ENCODE results near the gene ZNF343. TPM values are rescaled to one million over a fixed set of nuclear protein-coding genes. Genes with fewer than 3 reads are reported as not detected.

Gene ZNF343
- total RNA-seq (10 to 100 TPM in 1 of 2 donors, 1 to 10 TPM in 1; 9.9 to 11.7 TPM), polyA plus RNA-seq (ENCODE audit: insufficient read depth, low read depth, low replicate concordance) (11.0 TPM)
- long read RNA-seq, donor 1, partial matches to known transcripts: 0 of 1 reads
- long read RNA-seq, donor 1, other reads (novel, unspliced or antisense): 0 of 1 reads
- long read RNA-seq, donor 2, partial matches to known transcripts: 0 of 2 reads
- long read RNA-seq, donor 2, other reads (novel, unspliced or antisense): 0 of 2 reads

DNA sequence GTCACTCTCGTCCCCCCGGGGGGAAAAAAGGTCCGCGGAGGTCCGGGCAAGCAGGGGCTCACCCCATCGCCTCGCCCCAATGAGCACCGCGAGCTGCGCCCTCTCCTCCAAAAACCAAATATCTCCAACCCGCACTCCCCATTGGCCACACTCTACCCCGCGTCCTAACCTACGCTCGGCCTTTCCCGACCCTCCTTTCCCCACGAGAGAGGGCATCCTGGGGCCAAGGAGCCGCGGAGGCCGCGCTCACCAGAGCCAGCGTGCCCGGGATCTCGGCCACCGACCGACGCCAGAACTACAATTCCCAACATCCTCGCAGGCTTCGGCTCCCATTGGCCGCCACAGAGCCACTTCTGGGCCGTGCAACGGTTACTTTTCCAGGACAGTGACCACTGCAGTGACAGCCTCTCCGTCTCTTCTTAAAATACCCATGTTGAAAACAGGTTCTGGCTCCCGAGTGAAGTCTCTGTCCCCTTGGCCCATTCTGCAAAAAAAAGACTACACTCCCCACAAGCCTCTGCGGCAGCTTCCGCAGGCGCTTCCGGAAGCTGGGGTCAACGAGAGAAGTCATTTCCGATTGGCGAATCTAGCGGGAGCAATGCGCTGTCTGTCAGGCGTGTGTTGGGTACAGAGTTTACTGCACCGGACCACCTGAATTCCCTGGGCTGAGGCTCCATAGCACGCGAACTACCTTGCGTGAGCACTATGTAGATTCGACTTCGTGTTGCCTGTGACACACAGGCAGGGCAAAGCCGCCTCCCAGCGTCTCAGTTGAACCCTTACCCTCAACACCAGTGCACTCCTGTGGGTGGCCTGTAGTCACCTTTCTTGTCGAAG, at the start of gene ZNF343:
Gene ZNF343, minus strand, starts transcription at position 285 of the 837 bp plus-strand sequence. CDS start 15,020 bp downstream, outside the sequence.
- H3K4me3 ChIP-seq: peak within 1 kb of the TSS; percentile 71 to 90
- H3K27me3 ChIP-seq: no peaks in the 10 kb centered on the region
- no peaks in the 10 kb centered on the region for H3K9me3 ChIP-seq
- intact Hi-C loops (cut with DNase I; ENCODE audit: low total_unique reads): no loop called here
- 0 to 1% methylated on average over 46 to 53 of the region's 53 CpGs for WGBS, 2 donors
- TF ChIP-seq POLR2A (IDR thresholded peaks at IDR 0.05): no peak
- TF ChIP-seq, protein P1, sequence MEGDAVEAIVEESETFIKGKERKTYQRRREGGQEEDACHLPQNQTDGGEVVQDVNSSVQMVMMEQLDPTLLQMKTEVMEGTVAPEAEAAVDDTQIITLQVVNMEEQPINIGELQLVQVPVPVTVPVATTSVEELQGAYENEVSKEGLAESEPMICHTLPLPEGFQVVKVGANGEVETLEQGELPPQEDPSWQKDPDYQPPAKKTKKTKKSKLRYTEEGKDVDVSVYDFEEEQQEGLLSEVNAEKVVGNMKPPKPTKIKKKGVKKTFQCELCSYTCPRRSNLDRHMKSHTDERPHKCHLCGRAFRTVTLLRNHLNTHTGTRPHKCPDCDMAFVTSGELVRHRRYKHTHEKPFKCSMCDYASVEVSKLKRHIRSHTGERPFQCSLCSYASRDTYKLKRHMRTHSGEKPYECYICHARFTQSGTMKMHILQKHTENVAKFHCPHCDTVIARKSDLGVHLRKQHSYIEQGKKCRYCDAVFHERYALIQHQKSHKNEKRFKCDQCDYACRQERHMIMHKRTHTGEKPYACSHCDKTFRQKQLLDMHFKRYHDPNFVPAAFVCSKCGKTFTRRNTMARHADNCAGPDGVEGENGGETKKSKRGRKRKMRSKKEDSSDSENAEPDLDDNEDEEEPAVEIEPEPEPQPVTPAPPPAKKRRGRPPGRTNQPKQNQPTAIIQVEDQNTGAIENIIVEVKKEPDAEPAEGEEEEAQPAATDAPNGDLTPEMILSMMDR (IDR thresholded peaks at IDR 0.05): no peak
- H3K36me3 ChIP-seq (ENCODE audit: low read depth, missing control alignments): no peaks in the 10 kb centered on the region
- peaks cover 13% of the 10 kb centered on the region for H3K4me1 ChIP-seq
- DNase-seq: peak; percentile 91
- H3K27ac ChIP-seq: peak within 1 kb of the TSS; percentile 92

DNA sequence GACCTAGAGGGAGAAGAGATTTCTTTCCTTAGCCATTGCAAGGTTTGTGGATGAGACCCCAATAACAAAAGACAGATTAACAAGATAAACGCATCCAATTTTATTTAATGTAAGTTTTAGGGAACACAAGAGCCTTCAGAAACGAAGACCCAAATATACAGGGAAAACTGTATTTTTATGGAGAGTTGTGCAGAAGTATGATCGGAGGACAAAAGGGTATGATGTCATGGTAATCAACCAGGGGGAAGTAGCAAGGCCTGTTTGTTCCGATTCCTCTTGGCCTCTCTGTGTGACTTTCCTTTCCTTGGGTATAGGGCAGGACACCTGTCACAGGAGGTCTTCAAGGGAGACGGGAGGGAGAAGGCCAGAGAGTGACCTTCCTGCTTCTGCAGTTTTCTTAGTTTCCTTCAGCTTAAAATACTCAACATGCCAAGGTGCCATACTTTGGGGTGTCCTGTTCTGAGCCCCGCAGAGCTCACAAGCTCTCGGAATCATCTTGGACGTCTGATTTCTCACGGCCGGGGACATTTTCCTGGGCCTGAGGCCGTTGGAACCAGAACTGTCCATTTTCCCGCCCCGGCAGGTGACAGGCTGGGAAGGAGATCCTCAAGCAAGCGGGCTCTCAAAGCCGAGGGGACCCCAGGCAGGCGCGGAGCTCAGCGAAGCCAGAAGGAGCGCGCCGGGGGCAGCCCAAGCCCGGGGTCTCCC, 49.3 kb upstream of the ZNF343 start:
- intact Hi-C loops (cut with DNase I; ENCODE audit: low total_unique reads): no loop called here
- DNase-seq: no peak
- H3K4me3 ChIP-seq: peak overlapping the region in 1 of 2 donors; percentile 46
- H3K4me1 ChIP-seq: peaks cover 9% of the 10 kb centered on the region
- no peaks in the 10 kb centered on the region for H3K36me3 ChIP-seq (ENCODE audit: low read depth, missing control alignments)
- WGBS, 2 donors: 18 to 20% methylated on average over 21 to 22 of the region's 22 CpGs
- no peaks in the 10 kb centered on the region for H3K27me3 ChIP-seq
- no peak for TF ChIP-seq POLR2A (IDR thresholded peaks at IDR 0.05)
- TF ChIP-seq, protein P1 (IDR thresholded peaks at IDR 0.05): no peak
- no peaks in the 10 kb centered on the region for H3K9me3 ChIP-seq
- no peak overlapping the region for H3K27ac ChIP-seq

GRCh38 chr20:2545594-2545993, 36.9 kb upstream of the ZNF343 start:
- Histone ChIP-seq H3K36me3 (ENCODE audit: low read depth, missing control alignments) (no peaks in the 10 kb centered on the region), H3K27me3 (no peaks in the 10 kb centered on the region), H3K9me3 (no peaks in the 10 kb centered on the region), H3K4me1 (no peaks in the 10 kb centered on the region), H3K4me3 (no peak overlapping the region), H3K27ac (no peak overlapping the region)
- intact Hi-C loops (cut with DNase I; ENCODE audit: low total_unique reads): no loop called here
- TF ChIP-seq POLR2A (IDR thresholded peaks at IDR 0.05): no peak
- TF ChIP-seq, protein P1 (IDR thresholded peaks at IDR 0.05): no peak
- no peak for DNase-seq
- WGBS, 2 donors: 76 to 87% methylated on average over 2 of the region's 2 CpGs

DNA sequence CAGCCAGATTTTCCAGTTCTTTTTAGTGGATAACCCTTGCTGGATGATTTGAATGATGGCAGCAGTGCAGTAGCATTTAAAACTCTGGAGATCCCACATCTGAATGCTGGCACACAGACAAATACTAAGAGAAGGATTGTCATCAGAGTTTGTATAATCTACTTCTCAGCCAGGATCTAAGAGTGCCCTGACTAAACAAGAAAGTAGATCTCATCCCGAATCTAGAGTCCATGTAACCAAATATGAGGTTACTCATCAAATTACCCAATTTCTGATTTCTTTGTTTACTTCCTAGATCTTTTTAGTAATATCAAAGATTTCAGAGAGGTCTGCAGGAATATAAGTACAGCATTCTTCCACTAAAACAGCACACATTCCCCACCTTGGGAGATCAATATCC, 35.5 kb upstream of the ZNF343 start:
- no peaks in the 10 kb centered on the region for H3K9me3 ChIP-seq
- no peak overlapping the region for H3K27ac ChIP-seq
- intact Hi-C loops (cut with DNase I; ENCODE audit: low total_unique reads): no loop called here
- no peaks in the 10 kb centered on the region for H3K36me3 ChIP-seq (ENCODE audit: low read depth, missing control alignments)
- 51 to 84% methylated on average over 1 of the region's 1 CpG for WGBS, 2 donors
- no peak for TF ChIP-seq POLR2A (IDR thresholded peaks at IDR 0.05)
- TF ChIP-seq, protein P1 (IDR thresholded peaks at IDR 0.05): no peak
- no peak overlapping the region for H3K4me3 ChIP-seq
- peaks cover 5% of the 10 kb centered on the region for H3K4me1 ChIP-seq
- H3K27me3 ChIP-seq: no peaks in the 10 kb centered on the region
- DNase-seq: no peak
